Spleen (tissue), 11 donors: ENCODE data around the gene PGAP3. TPM values are rescaled to one million over a fixed set of nuclear protein-coding genes. Genes with fewer than 3 reads are reported as not detected.

Experiments used
- DNase-seq: peaks from one replicate; pipeline ENCODE4 v3.0.0-alpha.2; 2020
- H3K27ac ChIP-seq, 8 donors: fragments of 200-600 bp; sonication (generic) in 7 of 8; 1 replicate in 4 of 8; 2 replicates in 4 of 8; pipeline versions ENCODE4 v1.5.0 to v1.8.0; 2016 to 2021; ENCODE audit warnings: inconsistent platforms in 4 of 8, mild to moderate bottlenecking in 4 of 8, moderate library complexity in 1 of 8
- H3K27me3 ChIP-seq, 7 donors: fragments of 200-600 bp; sonication (generic) in 6 of 7; replicated peaks in 1 of 7; 1 replicate in 4 of 7; 2 replicates in 3 of 7; pipeline versions ENCODE4 v1.5.0 to v1.8.0; 2016 to 2021; ENCODE audit warnings: inconsistent platforms in 3 of 7, mild to moderate bottlenecking in 1 of 7
- H3K36me3 ChIP-seq, 6 donors: fragments of 200-600 bp; sonication (generic) in 5 of 6; 1 replicate in 4 of 6; 2 replicates in 2 of 6; pipeline versions ENCODE4 v1.5.0 to v1.8.0; 2016 to 2021; ENCODE audit warnings: inconsistent platforms in 2 of 6
- H3K4me1 ChIP-seq, 6 donors: fragments of 200-600 bp; sonication (generic) in 5 of 6; 1 replicate in 3 of 6; 2 replicates in 3 of 6; pipeline versions ENCODE4 v1.5.0 to v1.8.0; 2016 to 2021; ENCODE audit warnings: inconsistent platforms in 3 of 6
- H3K4me3 ChIP-seq, 8 donors: fragments of 200-600 bp; sonication (generic) in 7 of 8; 1 replicate in 4 of 8; 2 replicates in 4 of 8; pipeline versions ENCODE4 v1.5.0 to v1.8.0; 2016 to 2021; ENCODE audit warnings: inconsistent platforms in 4 of 8, mild to moderate bottlenecking in 4 of 8, moderate library complexity in 2 of 8
- H3K9me3 ChIP-seq, 8 donors: fragments of 200-600 bp; sonication (generic) in 7 of 8; 1 replicate in 4 of 8; 2 replicates in 4 of 8; pipeline versions ENCODE4 v1.5.0 to v1.8.0; 2016 to 2021; ENCODE audit warnings: inconsistent platforms in 4 of 8
- POLR2A ChIP-seq, 3 donors: fragments of 450-650 bp; IDR thresholded peaks; one replicate each; pipeline ENCODE4 v1.5.1; 2017; ENCODE audit warnings: antibody characterized with exemption in 3 of 3, mild to moderate bottlenecking in 1 of 3
- POLR2AphosphoS5 ChIP-seq, 3 donors: sonication (generic); formaldehyde crosslinking; IDR thresholded peaks; one replicate each; pipeline ENCODE4 v1.5.1; 2017; ENCODE audit warnings: antibody characterized with exemption in 3 of 3
- WGBS, 5 donors: extraction: QIAGEN DNeasy Blood & Tissue Kit in 3 of 5; methylation state at CpG; one replicate each; pipeline versions ENCODE4 v1.1.5 to v1.1.7; 2013 to 2018; 5-methylcytosine and 5-hydroxymethylcytosine counted together
- intact Hi-C: fragments of 100-400 bp; cut with DNase I; formaldehyde crosslinking; loops from one replicate; pipeline ENCODE4 v1.15.0; 2023; ENCODE audit warnings: low total_unique reads
- microRNA-seq, 3 donors: library from miRNA; unstranded; fragments of <30 nt; microRNA quantifications; one replicate each; pipeline versions ENCODE4 to v1.1.0, GENCODE V29; 2019 to 2020
- polyA plus RNA-seq, 3 donors: library from polyadenylated mRNA; stranded (reverse); fragments of 200-250 nt; gene quantifications; one replicate each; pipeline ENCODE4 v1.2.1, GENCODE V29; 2013
- small RNA-seq, 4 donors: library from RNA; depleted of rRNA; stranded (forward); fragments of <200 nt; gene quantifications; one replicate each; pipeline ENCODE3, GENCODE V24; 2016
- total RNA-seq, 7 donors: library from RNA; depleted of rRNA in 3 of 7; stranded (reverse); fragments of >200 nt in 3 of 7; fragmentation: NEBNext Ultra II Directional in 4 of 7; extraction: Animal tissue kit (Norgen Biotek cat#: 25700) in 4 of 7; gene quantifications; one replicate each; pipeline versions ENCODE4 v1.1.0 to v1.2.1, GENCODE V29; 2016 to 2021
- TF ChIP-seq, protein P1 (sequence below), 11 experiments: fragments of 200-600 bp in 7 of 11; fragments of 450-650 bp in 4 of 11; sonication (generic) in 4 of 11; IDR thresholded peaks in 8 of 11; conservative IDR thresholded peaks in 3 of 11; 1 replicate in 7 of 11; 2 replicates in 4 of 11; pipeline versions ENCODE4 v1.4.0 to v1.8.0; 2016 to 2021; ENCODE audit warnings: antibody characterized with exemption in 11 of 11, inconsistent platforms in 4 of 11, mild to moderate bottlenecking in 1 of 11
- donor health status: healthy with polysubstance abuse.
- donor health status: DM: no; HTN: no; CAD: no; lungs with moderate emphysema.
- donor health status: DM: no; HTN: no; CAD: no.
- donor health status: Bipolar disorder and iron deficiency.
- donor health status: healthy.
- donor health status: DM: no; HTN: no; CAD: no.
- donor health status: DM: yes; HTN: yes; CAD: no.

Gene PGAP3
- total and polyA plus RNA-seq, 10 donors, result 11.5 to 27.4 (median 19.5) TPM

- Histone ChIP-seq H3K9me3 (no peaks in the 10 kb centered on the region), H3K27ac (peak overlapping the region in 5 of 8 donors; percentile 10 to 59 (median 32)), H3K36me3 (no peaks in the 10 kb centered on the region), H3K4me1 (peaks cover 0 to 52% (median 42%) of the 10 kb centered on the region in 6 donors), H3K27me3 (peaks cover 0 to 67% (median 28%) of the 10 kb centered on the region in 7 donors), H3K4me3 (peak overlapping the region in 3 of 8 donors; percentile 3 to 46 (median 13))
- TF ChIP-seq POLR2AphosphoS5 (IDR thresholded peaks at IDR 0.05) (no peak), POLR2A (IDR thresholded peaks at IDR 0.05) (no peak)
- TF ChIP-seq, protein P1, sequence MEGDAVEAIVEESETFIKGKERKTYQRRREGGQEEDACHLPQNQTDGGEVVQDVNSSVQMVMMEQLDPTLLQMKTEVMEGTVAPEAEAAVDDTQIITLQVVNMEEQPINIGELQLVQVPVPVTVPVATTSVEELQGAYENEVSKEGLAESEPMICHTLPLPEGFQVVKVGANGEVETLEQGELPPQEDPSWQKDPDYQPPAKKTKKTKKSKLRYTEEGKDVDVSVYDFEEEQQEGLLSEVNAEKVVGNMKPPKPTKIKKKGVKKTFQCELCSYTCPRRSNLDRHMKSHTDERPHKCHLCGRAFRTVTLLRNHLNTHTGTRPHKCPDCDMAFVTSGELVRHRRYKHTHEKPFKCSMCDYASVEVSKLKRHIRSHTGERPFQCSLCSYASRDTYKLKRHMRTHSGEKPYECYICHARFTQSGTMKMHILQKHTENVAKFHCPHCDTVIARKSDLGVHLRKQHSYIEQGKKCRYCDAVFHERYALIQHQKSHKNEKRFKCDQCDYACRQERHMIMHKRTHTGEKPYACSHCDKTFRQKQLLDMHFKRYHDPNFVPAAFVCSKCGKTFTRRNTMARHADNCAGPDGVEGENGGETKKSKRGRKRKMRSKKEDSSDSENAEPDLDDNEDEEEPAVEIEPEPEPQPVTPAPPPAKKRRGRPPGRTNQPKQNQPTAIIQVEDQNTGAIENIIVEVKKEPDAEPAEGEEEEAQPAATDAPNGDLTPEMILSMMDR (IDR thresholded peaks at IDR 0.05 in 8 of 11, conservative IDR thresholded peaks at IDR 0.05 in 3 of 11), result no peak
- no peak for DNase-seq
- intact Hi-C loops, result loop anchor here (2.0 to 10.0 kb wide), 3 partner anchors 74 to 242 kb away; partner anchors contain the start of genes IKZF3 and ZPBP2
- 51 to 65% (median 54%) methylated on average over 15 to 16 of the region's 16 CpGs for WGBS, 5 donors
Observed at GRCh38 chr17:39622380-39623006, 65.4 kb downstream of the PGAP3 start.

- intact Hi-C loops, result loop anchor here (2.0 to 10.0 kb wide), 3 partner anchors 73 to 243 kb away; partner anchors contain the start of genes IKZF3 and ZPBP2
- Histone ChIP-seq H3K27me3 (peaks cover 0 to 67% (median 27%) of the 10 kb centered on the region in 7 donors), H3K4me1 (peaks cover 0 to 52% (median 42%) of the 10 kb centered on the region in 6 donors), H3K36me3 (no peaks in the 10 kb centered on the region), H3K9me3 (no peaks in the 10 kb centered on the region), H3K27ac (peak overlapping the region in 5 of 8 donors; percentile 10 to 59 (median 32)), H3K4me3 (peak overlapping the region in 3 of 8 donors; percentile 3 to 46 (median 13))
- WGBS, 5 donors, result 10 to 16% (median 15%) methylated on average over 25 to 26 of the region's 26 CpGs
- TF ChIP-seq, protein P1 (IDR thresholded peaks at IDR 0.05 in 8 of 11, conservative IDR thresholded peaks at IDR 0.05 in 3 of 11), result peak; percentile 99 to 100 (median 99)
- TF ChIP-seq POLR2A (IDR thresholded peaks at IDR 0.05) (no peak), POLR2AphosphoS5 (IDR thresholded peaks at IDR 0.05) (peak in 2 of 3 donors; percentile 64 to 71)
- peak; percentile 97 for DNase-seq
Observed at GRCh38 chr17:39621523-39622379, 66.1 kb downstream of the PGAP3 start.

Small RNA genes lying within 50 kb of the gene (microRNA-seq; reads per million reads assigned to microRNA genes)
- gene MIR4728, result 0.57 to 1.4 (median 1.4) reads per million in 3 donors

Small RNA genes lying within 50 kb of the gene (small RNA-seq; reads per million reads assigned to genes)
- gene MIR4728, result 0 to 0.17 (median 0.04) reads per million in 4 donors

Other genes starting within 250 kb of the PGAP3 start
- 10 to 100 TPM; 29.7 to 43.9 (median 39.1) TPM for gene MED1, start 236.8 kb downstream of the PGAP3 start, total RNA-seq
- 10 to 100 TPM in 1 of 3 donors, 1 to 10 TPM in 2; 4.4 to 10.2 (median 4.9) TPM for gene MED1, start 236.8 kb downstream of the PGAP3 start, polyA plus RNA-seq
- 10 to 100 TPM; 69.5 to 88.1 (median 79.1) TPM for gene CDK12, start 226.6 kb downstream of the PGAP3 start, total RNA-seq
- gene CDK12, start 226.6 kb downstream of the PGAP3 start, polyA plus RNA-seq, result 10 to 100 TPM in 1 of 3 donors, 1 to 10 TPM in 2; 6.9 to 13.6 (median 8.6) TPM
- not detected for gene NEUROD2, start 80.1 kb downstream of the PGAP3 start, total RNA-seq
- gene NEUROD2, start 80.1 kb downstream of the PGAP3 start, polyA plus RNA-seq, result under 1 TPM in 2 of 3 donors, not detected in 1; under 0.01 to 0.03 TPM
- gene PPP1R1B, start 61.1 kb downstream of the PGAP3 start, total RNA-seq, result not detected
- gene PPP1R1B, start 61.1 kb downstream of the PGAP3 start, polyA plus RNA-seq, result under 1 TPM in 2 of 3 donors, not detected in 1; 0.06 to 0.26 TPM
- 100 to 1,000 TPM in 3 of 7 donors, 10 to 100 TPM in 4; 73.9 to 166 (median 98.7) TPM for gene STARD3, start 50.9 kb downstream of the PGAP3 start, total RNA-seq
- 100 to 1,000 TPM in 2 of 3 donors, 10 to 100 TPM in 1; 59.5 to 119 (median 102) TPM for gene STARD3, start 50.9 kb downstream of the PGAP3 start, polyA plus RNA-seq
- gene TCAP, start 22.7 kb downstream of the PGAP3 start, total RNA-seq, result 1 to 10 TPM; 1.5 to 3.1 (median 2.2) TPM
- 1 to 10 TPM; 1.6 to 3.2 (median 2.0) TPM for gene TCAP, start 22.7 kb downstream of the PGAP3 start, polyA plus RNA-seq
- gene PNMT, start 19.6 kb downstream of the PGAP3 start, total RNA-seq, result 1 to 10 TPM in 1 of 7 donors, under 1 TPM in 2, not detected in 4; 0.47 to 2.4 (median 0.51) TPM
- under 1 TPM; 0.28 to 0.93 (median 0.80) TPM for gene PNMT, start 19.6 kb downstream of the PGAP3 start, polyA plus RNA-seq
- 10 to 100 TPM in 5 of 7 donors, 1 to 10 TPM in 2; 8.5 to 15.9 (median 13.8) TPM for gene ERBB2, start 12.0 kb upstream of the PGAP3 start, total RNA-seq
- gene ERBB2, start 12.0 kb upstream of the PGAP3 start, polyA plus RNA-seq, result 1 to 10 TPM; 3.4 to 6.6 (median 4.3) TPM
- gene MIEN1, start 42.5 kb upstream of the PGAP3 start, total RNA-seq, result 10 to 100 TPM; 28.0 to 58.2 (median 40.5) TPM
- 10 to 100 TPM; 60.9 to 85.2 (median 78.7) TPM for gene MIEN1, start 42.5 kb upstream of the PGAP3 start, polyA plus RNA-seq
- 1 to 10 TPM in 2 of 7 donors, under 1 TPM in 4, not detected in 1; 0.51 to 1.9 (median 0.66) TPM for gene GRB7, start 49.9 kb upstream of the PGAP3 start, total RNA-seq
- gene GRB7, start 49.9 kb upstream of the PGAP3 start, polyA plus RNA-seq, result under 1 TPM; 0.04 to 0.19 (median 0.14) TPM
- gene IKZF3, start 176.3 kb upstream of the PGAP3 start, total RNA-seq, result 100 to 1,000 TPM in 1 of 7 donors, 10 to 100 TPM in 6; 79.1 to 132 (median 86.4) TPM
- 10 to 100 TPM; 17.5 to 33.3 (median 27.8) TPM for gene IKZF3, start 176.3 kb upstream of the PGAP3 start, polyA plus RNA-seq
- gene ZPBP2, start 180.1 kb upstream of the PGAP3 start, total RNA-seq, result under 1 TPM in 3 of 7 donors, not detected in 4; 0.16 to 0.46 (median 0.17) TPM
- under 1 TPM; 0.22 to 0.29 (median 0.24) TPM for gene ZPBP2, start 180.1 kb upstream of the PGAP3 start, polyA plus RNA-seq
- gene GSDMB, start 230.6 kb upstream of the PGAP3 start, total RNA-seq, result 10 to 100 TPM; 15.4 to 30.0 (median 21.4) TPM
- gene GSDMB, start 230.6 kb upstream of the PGAP3 start, polyA plus RNA-seq, result 10 to 100 TPM; 13.1 to 41.9 (median 18.2) TPM
- 10 to 100 TPM; 48.0 to 77.6 (median 58.2) TPM for gene ORMDL3, start 239.5 kb upstream of the PGAP3 start, total RNA-seq
- 10 to 100 TPM; 34.7 to 44.0 (median 40.5) TPM for gene ORMDL3, start 239.5 kb upstream of the PGAP3 start, polyA plus RNA-seq
- gene LRRC3C, start 239.7 kb upstream of the PGAP3 start, total RNA-seq, result not detected
- under 1 TPM in 1 of 3 donors, not detected in 2; 0.08 TPM for gene LRRC3C, start 239.7 kb upstream of the PGAP3 start, polyA plus RNA-seq